Mononuclear cell (primary cell): ENCODE data around the gene CDKAL1. TPM values are rescaled to one million over a fixed set of nuclear protein-coding genes. Genes with fewer than 3 reads are reported as not detected.

ENCODE experiments used
- H3K27me3 ChIP-seq: 2 replicates; pipeline ENCODE4 v1.6.0; 2011; ENCODE audit warnings: low read length, control low read depth; ENCODE audit not compliant: insufficient read depth
- H3K4me1 ChIP-seq: 2 replicates; pipeline ENCODE4 v1.5.1; 2011; ENCODE audit warnings: mild to moderate bottlenecking, low read length, control low read depth; ENCODE audit not compliant: insufficient read depth
- H3K4me3 ChIP-seq: 2 replicates; pipeline ENCODE4 v1.5.1; 2011; ENCODE audit warnings: mild to moderate bottlenecking, low read length, moderate library complexity
- H3K9me3 ChIP-seq: 2 replicates; pipeline ENCODE4 v1.5.1; 2011; ENCODE audit warnings: low read depth, mild to moderate bottlenecking, control low read depth, low read length
- total RNA-seq: library from RNA; depleted of rRNA; stranded (reverse); fragments of >200 nt; gene quantifications from one replicate; pipeline ENCODE4 v1.2.3, GENCODE V29; 2012

The CDKAL1 gene
- total RNA-seq, 1 donor, result 26.6 TPM

DNA sequence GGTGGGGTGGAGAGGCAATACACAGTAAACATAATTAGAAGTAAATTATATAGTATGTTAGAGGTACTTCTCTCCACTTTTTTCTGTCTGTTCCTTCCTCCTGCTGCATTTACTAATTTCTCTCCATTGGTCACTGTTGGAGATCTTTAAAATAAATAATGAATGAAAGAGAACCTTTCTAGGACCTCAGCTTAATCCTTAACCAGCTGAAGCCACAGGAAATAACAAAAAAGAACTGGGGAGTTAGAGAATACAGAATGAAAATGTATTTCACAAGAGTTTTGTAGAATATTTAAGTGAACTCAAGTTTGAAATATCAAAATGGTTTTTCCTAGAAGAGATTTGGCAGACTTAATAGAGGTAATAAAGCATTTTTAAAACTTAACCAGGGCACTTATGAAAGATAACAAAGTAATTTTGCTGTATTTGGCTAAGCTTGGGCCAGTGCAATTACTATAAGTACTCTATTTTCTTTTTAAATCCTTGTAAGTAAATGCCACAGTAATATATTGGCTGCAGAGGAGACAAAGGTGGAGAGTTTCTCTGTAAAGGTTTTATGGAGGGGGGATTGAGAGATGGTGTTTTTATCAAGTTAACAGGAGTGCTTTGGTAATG is 405.0 kb downstream of the CDKAL1 start:
- H3K27me3 ChIP-seq, result no peaks in the 10 kb centered on the region
- H3K4me3 ChIP-seq, result no peak overlapping the region
- H3K9me3 ChIP-seq, result no peaks in the 10 kb centered on the region
- H3K4me1 ChIP-seq, result no peaks in the 10 kb centered on the region

DNA sequence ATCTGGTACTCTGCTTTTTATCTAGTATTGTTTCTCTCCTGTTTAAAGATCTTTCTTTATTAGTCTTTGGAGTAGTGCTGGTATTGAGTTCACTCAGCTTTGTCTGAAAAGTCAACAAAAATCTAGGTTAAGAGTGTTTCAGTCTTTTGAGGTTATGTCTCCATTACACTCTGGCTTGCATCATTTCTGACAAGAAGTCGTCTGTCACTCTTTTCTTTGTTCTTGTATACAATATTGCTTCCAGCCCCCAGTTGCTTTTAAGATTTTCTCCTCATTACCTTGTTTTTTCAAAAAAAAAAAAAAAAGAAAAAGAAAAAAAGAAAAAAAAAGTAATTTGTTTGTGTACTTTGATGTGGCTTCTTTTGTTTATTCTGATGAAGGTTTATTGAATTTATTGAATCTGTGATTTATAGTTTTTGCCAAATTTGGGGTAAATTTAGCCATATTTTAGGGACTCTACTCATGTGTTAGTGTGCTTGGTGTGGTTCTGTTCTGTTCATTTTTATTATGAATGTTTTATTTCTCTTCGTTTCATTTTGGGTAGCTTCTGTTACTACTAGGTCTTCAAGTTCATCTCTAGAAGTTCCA is 408.9 kb downstream of the CDKAL1 start:
- H3K27me3 ChIP-seq, result no peaks in the 10 kb centered on the region
- H3K9me3 ChIP-seq, result no peaks in the 10 kb centered on the region
- H3K4me3 ChIP-seq, result no peak overlapping the region
- H3K4me1 ChIP-seq, result no peaks in the 10 kb centered on the region

DNA sequence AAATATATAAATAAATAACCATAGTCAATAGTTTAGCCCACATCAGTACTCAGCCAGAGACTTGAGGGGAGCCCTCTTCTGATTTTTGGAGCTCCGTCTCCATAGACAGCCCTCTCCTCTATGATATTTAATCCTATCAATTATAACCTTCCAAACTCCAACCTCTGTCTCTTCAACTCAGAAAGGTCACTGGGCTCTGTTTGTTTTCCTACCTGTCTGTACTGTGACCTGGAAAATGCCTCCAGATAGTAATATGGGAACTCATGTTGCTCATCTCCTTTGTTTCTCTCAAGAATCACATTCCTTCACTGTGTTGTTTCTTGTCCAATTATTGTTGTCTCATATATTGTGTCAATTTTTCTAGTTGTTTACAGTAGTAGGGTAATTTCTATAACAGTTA is 409.7 kb downstream of the CDKAL1 start:
- Histone ChIP-seq H3K27me3 (no peaks in the 10 kb centered on the region), H3K4me1 (no peaks in the 10 kb centered on the region), H3K9me3 (no peaks in the 10 kb centered on the region), H3K4me3 (no peak overlapping the region)

DNA sequence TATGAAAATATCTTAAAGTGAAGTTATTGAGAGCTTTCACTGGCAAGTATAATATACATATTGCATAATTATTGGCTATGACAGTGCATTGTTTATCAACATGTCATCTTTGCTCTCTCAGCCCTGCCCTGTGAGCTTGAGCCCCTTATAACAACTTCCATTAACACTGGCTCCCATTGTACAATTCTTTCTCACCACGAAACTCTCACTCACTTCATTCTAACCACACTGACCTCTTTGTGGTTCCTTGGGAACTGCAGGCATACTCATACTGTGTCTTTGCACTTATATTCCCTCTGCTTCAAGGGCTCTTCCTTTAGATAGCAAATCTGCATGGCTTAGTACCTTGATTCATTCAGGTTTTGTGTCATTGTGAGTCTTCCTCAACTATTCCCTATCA is 411.8 kb downstream of the CDKAL1 start:
- Histone ChIP-seq H3K27me3 (no peaks in the 10 kb centered on the region), H3K4me1 (no peaks in the 10 kb centered on the region), H3K9me3 (no peaks in the 10 kb centered on the region), H3K4me3 (no peak overlapping the region)

- Histone ChIP-seq H3K27me3 (no peaks in the 10 kb centered on the region), H3K4me3 (no peak overlapping the region)
Measured at GRCh38 chr6:20946890-20947289, 412.6 kb downstream of the CDKAL1 start.

DNA sequence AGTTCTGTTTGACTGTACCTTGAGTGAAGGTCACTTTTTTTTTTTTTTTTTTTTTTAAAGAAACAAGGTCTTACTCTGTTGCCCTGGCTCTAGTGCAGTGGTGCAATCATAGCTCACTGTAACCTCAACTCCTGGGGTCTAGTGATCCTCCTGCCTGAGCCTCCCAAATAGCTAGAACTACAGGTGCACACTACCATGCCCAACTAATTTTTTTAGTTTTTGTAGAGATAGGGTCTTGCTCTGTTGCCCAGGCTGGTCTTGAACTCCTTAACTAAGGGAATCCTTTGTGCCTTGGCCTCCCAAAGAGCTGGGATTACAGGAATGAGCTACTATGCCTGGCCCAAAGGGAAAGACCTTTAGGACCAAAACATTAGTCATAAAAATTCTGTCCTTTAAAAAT is 413.7 kb downstream of the CDKAL1 start:
- no peaks in the 10 kb centered on the region for H3K4me1 ChIP-seq
- H3K27me3 ChIP-seq, result no peaks in the 10 kb centered on the region
- H3K9me3 ChIP-seq, result no peaks in the 10 kb centered on the region
- H3K4me3 ChIP-seq, result no peak overlapping the region

More at GRCh38 chr6:20946890-20947289, 412.6 kb downstream of the CDKAL1 start:
- H3K4me1 ChIP-seq, result no peaks in the 10 kb centered on the region
- no peaks in the 10 kb centered on the region for H3K9me3 ChIP-seq

DNA sequence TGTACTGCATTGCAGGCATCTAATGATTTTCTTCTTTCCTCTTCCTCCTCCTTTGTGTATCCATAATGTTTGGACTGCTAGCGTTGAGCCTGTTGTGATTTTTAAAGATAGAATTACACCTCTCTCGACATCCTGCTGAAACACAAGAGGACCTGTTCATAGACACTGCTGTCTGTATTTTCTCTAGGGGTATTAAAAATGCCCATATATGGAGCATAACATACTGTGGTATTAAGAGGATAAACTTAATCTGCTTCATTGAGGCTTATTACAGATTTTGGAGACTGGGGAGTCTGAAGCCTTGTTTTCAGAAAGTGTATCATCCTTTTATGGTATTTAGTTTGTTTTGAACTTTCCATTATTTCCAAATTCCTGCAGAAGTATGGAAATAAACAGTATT is 414.3 kb downstream of the CDKAL1 start:
- H3K4me3 ChIP-seq, result no peak overlapping the region
- no peaks in the 10 kb centered on the region for H3K4me1 ChIP-seq
- H3K9me3 ChIP-seq, result no peaks in the 10 kb centered on the region
- H3K27me3 ChIP-seq, result no peaks in the 10 kb centered on the region

DNA sequence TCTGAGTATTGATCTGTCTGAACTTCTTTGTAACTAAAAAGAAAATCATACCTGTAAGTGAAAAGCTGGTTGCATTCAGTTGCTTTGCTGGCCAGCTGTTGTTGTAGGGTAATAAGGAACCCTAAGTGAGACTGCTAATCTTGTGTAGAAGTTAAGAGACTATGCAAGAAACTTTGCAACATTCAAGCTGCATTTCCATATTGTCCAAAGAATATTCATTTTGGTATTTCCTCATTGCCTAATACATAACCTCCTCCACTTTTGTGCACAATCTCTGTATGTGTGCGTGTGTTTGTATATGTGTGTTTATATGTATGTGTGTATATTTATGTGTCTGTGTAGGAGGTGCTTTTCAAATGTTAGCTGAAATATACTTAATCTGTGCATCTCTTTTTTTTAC is 414.9 kb downstream of the CDKAL1 start:
- Histone ChIP-seq H3K9me3 (no peaks in the 10 kb centered on the region), H3K4me3 (no peak overlapping the region), H3K4me1 (no peaks in the 10 kb centered on the region), H3K27me3 (no peaks in the 10 kb centered on the region)

- Histone ChIP-seq H3K27me3 (no peaks in the 10 kb centered on the region), H3K9me3 (no peaks in the 10 kb centered on the region), H3K4me3 (no peak overlapping the region), H3K4me1 (no peaks in the 10 kb centered on the region)
Measured at GRCh38 chr6:20952699-20953474, 418.6 kb downstream of the CDKAL1 start.

GRCh38 chr6:20954315-20954714 is 420.1 kb downstream of the CDKAL1 start:
- Histone ChIP-seq H3K4me1 (no peaks in the 10 kb centered on the region), H3K4me3 (no peak overlapping the region), H3K27me3 (no peaks in the 10 kb centered on the region), H3K9me3 (no peaks in the 10 kb centered on the region)

- Histone ChIP-seq H3K4me3 (no peak overlapping the region), H3K27me3 (no peaks in the 10 kb centered on the region), H3K4me1 (no peaks in the 10 kb centered on the region), H3K9me3 (no peaks in the 10 kb centered on the region)
Measured at GRCh38 chr6:20955131-20955530, 420.9 kb downstream of the CDKAL1 start.

DNA sequence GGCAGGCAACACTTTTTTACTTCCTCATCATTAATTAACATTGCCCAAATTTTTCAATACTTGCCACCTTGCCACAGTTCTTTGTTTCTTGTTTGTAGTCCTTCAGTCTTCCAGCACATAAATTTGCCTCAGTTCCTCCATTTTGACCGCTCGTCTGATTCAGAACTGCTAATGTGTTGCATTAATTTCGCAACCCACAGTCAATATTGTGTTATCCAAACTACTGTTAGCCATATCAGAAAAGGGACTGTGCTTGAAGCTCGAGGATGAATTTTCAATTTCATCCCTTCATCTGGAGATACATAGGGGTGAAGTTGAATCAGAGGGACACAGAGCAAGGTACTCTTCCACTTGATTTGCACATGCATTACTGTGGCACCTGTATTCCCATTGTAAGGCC is 421.5 kb downstream of the CDKAL1 start:
- no peaks in the 10 kb centered on the region for H3K9me3 ChIP-seq
- no peaks in the 10 kb centered on the region for H3K27me3 ChIP-seq
- no peaks in the 10 kb centered on the region for H3K4me1 ChIP-seq
- H3K4me3 ChIP-seq, result no peak overlapping the region

GRCh38 chr6:20960067-20960466 is 425.8 kb downstream of the CDKAL1 start:
- Histone ChIP-seq H3K4me1 (no peaks in the 10 kb centered on the region), H3K27me3 (no peaks in the 10 kb centered on the region), H3K9me3 (no peaks in the 10 kb centered on the region), H3K4me3 (no peak overlapping the region)

GRCh38 chr6:20965276-20965675 is 431.0 kb downstream of the CDKAL1 start:
- Histone ChIP-seq H3K4me3 (no peak overlapping the region), H3K4me1 (no peaks in the 10 kb centered on the region), H3K9me3 (peaks cover 6% of the 10 kb centered on the region), H3K27me3 (no peaks in the 10 kb centered on the region)

DNA sequence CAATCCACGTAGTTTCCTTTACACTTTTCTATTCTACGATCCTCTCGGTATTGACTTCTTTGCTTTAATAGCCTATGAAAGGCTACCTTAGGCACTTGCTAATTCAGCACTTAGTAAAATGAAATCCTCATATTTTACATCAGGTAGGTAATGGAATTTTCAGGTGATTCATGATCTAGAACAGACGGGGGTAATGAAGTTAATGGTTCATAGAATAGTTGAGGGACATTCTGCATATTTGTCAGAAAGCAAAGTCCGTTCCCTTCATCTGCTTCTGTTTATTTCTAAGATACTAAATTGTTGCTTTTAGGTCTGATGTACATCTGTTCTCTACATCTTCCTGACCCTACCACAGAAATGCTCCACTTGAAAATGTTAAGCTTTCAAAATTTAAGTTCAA is 431.7 kb downstream of the CDKAL1 start:
- H3K4me3 ChIP-seq, result no peak overlapping the region
- no peaks in the 10 kb centered on the region for H3K4me1 ChIP-seq
- H3K27me3 ChIP-seq, result no peaks in the 10 kb centered on the region
- H3K9me3 ChIP-seq, result peaks cover 6% of the 10 kb centered on the region

DNA sequence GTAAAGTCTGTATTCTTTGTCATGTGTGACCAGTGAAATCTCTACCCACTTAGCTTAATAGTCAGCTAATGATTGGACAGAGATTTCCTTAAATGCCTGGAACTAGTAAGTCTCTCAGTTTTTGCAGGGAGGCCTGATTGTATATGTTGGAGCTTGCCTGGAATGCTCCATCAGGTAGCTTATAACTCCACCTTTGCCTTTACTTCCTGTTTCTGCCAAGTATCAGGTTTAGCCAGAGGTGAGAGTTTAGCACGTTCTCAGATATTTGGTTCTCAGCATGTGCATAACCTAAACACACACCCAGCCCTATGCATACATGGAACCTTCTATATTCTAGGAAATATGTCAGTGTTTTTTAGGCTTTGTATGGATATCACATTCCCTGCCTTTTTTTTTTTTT is 435.3 kb downstream of the CDKAL1 start:
- H3K4me3 ChIP-seq, result no peak overlapping the region
- H3K4me1 ChIP-seq, result no peaks in the 10 kb centered on the region
- peaks cover 6% of the 10 kb centered on the region for H3K9me3 ChIP-seq
- no peaks in the 10 kb centered on the region for H3K27me3 ChIP-seq
